Mesenteric fat pad (tissue), 1 donor: ENCODE measurements around the gene OLAH. TPM values are rescaled to one million over a fixed set of nuclear protein-coding genes. Genes with fewer than 3 reads are reported as not detected.
"Not testable (repeated sequence)": the region's sequence is repeated elsewhere in the genome, so short reads cannot be mapped to it uniquely, and the experiment has no call there.

Experiments
- DNase-seq: peaks from one replicate; pipeline ENCODE4 v3.0.0-alpha.2; 2020; ENCODE audit warnings: low spot score
- long read RNA-seq: library from polyadenylated mRNA; unstranded; transcript quantifications from one replicate; pipeline ENCODE4 v2.0.0, GENCODE V29; 2020
- total RNA-seq: library from RNA; stranded (reverse); fragmentation: NEBNext Ultra II Directional; extraction: Animal tissue kit (Norgen Biotek cat#: 25700); gene quantifications from one replicate; pipeline ENCODE4 v1.2.1, GENCODE V29; 2021
- donor health status: DM: yes; HTN: yes; CAD: no.

Gene OLAH
- 2.0 TPM for total RNA-seq
- long read RNA-seq, partial matches to known transcripts: 1 of 7 reads
- long read RNA-seq, other reads (novel, unspliced or antisense): 4 of 7 reads

DNA sequence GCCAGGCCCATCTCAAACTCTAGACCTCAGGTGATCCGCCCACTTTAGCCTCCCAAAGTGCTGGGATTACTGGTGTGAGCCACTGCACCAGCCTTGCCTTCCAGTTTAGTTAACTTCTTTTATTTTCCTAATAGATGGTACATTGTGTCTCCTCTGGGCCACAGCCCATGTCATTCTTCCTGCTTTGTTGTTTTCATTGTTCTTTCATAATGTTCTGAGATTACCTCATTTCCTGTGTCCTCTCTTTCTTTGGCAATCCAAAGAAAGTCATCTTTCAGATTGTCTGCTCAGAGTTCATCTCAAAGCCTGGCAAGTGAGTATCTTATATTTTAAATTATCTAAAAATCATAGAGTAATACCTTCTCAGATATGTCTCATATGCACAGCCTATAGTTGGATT, at the start of gene OLAH:
Gene OLAH, plus strand, starts transcription at position 270 of the 400 bp plus-strand sequence. CDS start 3,346 bp downstream, outside the sequence.
- DNase-seq: no peak

DNA sequence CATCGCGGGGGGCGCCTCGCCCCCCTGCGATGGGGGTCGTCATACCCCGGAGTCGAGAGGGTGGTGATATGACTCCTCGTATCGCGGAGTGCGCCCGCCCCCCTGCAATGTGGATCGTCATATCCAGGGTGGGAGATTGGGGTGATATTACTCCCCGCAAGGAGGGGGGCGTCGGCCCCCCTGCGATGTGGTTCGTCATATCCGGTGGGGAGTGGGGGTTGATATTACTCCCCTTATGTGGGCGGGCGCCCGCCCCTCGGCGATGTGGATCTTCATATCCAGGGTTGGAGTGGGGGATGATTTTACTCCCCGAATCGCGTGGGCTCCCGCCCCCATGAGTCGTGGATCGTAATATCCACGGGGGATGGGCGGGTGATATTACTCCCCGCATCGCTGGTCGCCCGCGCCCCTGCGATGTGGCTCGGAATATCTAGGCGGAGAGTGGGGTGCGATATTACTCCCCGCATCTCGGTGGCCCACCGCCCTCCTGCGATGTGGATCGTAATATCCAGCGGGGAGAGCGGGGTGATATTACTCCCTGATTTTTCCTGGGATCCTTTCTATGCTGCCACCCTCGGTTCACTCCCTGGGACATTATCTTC, 47.7 kb upstream of the OLAH start:
- DNase-seq: no peak

DNA sequence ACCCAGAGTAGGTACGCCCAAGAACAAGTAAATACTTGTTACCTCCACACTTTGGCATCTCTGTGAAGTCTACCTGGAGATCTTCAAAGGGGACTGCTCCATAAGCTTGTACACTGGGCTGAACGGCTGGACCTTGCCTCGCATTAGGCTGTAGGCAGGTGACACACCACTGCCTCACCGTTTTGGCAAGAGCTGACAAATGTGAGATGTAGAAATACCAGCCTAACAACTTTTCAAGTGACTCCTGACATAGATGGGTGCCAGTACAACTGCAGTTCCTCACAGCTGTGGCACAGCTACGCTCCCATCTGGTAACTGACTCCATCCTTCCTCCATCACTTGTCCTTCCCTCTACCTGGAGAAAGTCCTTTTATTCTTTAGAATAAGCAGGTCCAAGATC, 30.2 kb upstream of the OLAH start:
- DNase-seq: not testable (repeated sequence)

DNA sequence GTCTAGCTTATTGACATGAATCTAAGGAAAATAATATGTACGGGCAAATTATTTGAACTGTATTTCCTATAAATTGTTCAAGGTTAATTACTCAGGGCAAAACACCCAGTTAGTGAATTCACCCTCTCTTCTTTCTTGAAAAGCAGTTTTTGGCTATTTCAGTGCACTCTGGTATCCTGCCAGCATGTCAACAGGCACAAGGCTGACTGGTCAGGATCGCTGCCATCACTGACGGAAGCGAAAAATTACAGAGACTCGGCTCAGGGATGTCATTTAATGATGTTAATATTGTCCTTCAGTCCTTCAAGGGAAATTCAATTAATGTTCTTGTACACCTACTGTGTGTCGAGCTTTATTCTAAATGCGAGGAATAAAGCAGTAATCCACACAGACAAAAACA, 28.3 kb upstream of the OLAH start:
- DNase-seq: no peak

DNA sequence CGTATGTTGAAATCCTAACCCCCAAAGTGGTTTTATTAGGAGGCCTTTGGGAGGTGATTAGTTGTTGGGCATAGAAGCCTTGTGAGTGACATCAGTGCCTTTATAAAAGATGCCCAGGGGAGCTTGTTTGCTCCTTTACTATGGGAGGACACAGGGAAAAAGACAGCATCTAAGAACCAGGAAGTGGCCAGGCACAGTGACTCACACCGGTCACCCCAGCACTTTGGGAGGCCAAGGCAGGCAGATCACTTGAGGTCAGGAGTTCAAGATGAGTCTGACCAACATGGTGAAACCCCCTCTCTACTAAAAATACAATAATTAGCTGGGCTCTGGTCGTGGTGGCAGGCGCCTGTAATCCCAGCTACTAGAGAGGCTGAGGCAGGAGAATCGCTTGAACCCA, 22.8 kb upstream of the OLAH start:
- not testable (repeated sequence) for DNase-seq

DNA sequence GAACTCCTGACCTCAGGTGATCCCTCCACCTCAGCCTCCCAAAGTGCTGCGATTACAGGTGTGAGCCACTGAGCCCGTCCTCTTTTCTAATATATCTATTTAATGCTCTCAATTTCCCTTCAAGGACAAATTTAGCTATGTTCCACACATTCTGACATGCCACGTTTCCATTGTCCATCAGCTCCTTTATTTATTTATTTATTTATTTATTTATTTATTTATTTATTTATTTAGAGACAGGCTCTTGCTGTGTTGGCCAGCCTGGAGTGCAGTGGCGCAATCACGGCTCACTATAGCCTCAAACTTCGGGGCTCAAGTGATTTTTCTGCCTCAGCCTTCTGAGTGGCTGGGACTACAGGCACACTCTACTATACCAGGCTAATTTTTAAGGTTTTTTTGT, 20.7 kb upstream of the OLAH start:
- DNase-seq: peak; percentile 22

DNA sequence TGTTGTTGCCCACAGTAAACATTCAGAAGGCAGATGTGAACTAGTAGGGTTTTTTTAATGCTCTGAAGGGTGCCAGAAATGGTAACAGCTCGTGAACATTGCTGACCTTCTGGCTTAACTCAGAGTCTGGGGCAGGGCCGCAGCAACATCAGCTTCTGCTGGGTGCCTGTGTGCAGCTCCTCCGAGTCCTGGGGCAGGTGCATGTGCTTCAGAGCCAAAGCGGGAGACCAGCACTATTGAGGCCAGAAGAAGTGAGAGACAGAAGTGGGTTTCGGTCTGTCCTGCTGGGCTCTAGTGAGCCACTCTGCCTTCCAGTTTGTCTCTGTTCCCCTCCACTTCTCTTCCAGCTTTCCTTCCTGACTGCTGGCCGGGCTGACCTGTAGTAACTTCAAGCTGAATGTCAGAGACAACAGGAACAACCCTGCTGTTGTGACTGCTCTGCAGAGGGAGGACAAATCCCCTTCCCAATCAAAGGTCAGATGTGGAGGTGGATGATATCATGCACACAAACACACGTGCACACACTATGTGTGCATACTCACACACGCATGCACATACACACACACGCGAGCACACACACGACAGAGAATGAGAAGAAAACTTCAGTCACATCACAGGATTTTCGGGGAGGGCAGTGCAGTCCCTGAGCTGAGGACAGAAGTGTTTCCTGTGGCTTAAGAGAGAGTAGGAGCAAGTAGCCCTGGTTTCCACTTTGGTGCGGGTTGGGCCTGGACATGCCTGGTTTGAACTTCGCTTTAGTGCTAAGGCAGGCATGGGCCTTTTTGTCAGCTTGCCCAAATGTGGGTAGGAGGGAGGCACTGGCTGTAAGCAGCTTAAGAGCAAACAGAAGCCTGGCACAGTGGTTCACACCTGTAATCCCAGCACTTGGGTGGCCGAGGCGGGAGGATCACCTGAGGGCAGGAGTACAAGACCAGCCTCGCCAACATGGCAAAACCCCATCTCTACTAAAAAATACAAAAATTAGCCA, 19.4 kb upstream of the OLAH start:
- DNase-seq: peak; percentile 41

DNA sequence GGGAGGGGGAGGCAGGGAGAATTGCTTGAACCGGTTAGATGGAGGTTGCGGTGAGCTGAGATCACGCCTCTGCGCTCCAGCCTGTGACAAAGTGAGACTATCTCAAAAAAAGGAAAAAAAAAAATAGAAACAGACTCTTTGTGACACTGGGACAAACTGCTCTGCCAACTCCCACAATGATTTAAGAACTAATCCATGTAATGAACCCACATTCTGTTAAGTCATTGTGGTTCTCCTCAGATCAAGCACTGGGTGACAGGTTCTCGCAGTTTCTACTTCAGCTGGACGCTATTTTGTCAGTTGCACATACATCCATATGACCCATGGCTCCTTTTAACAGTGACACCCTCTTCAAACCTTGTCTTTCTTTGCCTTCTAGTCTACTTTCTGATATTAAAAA, 18.7 kb upstream of the OLAH start:
- DNase-seq: not testable (repeated sequence)

DNA sequence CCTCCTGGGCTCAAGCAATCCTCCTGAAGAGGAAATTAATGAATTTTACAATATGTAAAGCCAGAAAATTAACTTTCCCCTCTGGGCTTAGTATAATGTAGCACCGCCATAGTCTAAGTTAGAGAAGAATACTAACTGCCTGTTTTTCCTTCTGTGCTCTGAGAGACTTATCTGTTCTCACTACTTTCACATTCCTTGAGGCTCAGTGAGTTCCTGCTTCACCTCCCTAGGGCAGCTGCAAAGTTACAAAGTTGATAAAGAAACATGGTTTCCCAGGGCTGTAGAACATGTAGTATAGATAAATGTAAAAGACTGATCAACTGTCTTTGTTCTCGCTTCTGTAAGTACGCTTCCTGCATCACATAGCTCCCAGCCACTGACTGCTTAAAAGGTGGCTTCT, 16.0 kb upstream of the OLAH start:
- DNase-seq: peak; percentile 18

DNA sequence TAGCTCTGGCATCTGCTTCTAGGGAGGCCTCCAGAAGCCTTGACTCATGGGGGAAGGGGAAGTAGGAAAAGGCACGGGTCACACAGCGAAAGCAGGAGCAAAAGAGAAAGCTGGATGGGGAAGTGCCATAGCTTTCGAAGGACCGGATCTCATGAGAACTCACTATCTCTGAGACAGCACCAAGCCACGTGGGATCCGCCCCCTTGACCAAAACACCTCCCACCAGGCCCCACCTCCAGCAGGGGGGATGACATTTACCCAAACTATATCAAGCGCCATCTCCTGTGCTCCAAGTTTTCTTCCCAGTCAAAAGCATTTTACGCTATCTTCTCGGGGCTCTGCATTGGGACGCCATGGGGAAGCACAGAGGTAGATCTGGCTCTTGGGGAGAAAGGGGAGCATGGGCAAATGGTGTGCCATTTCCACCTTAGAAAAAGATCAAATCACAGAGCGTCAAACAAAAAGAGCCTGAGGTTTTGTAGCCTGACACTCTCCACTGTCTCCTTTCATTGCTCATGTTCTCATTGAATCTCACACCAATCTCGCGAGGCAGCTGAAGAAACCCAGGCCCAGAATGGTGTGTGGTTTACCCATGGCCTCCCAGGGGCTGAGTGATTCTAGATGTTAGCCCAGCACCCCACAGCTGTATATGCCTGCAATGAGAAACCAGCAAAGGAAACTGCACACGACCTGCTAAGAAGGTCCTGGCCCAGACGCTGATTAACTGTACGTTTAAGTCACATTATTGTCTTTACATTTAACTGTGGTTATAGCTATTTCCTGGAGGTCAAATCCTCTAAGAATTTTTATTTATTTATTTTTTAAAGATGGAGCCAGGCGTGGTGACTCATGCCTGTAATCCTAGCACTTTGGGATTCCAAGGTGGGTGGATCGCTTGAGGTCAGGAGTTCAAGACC, 8.1 kb upstream of the OLAH start:
- DNase-seq: peak; percentile 49

DNA sequence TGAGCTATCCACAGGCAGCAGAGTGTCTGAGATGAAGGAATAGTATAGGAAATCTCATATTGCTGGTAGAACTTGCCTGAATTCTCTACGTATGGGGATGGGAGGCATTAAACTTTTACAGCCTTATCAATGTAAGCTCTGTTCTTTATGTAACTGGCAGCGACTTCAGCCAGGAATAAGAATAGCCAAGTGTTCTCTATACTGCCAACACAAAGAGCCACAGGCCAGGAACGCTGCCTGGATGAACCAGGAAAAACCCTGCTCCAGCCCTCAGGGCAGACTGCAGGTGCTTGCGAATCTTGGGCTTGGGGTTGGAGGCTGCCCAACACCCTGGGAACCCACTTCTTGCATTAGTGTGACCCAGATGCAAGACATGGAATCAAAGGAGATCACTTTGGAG, 6.1 kb upstream of the OLAH start:
- DNase-seq: peak; percentile 41

DNA sequence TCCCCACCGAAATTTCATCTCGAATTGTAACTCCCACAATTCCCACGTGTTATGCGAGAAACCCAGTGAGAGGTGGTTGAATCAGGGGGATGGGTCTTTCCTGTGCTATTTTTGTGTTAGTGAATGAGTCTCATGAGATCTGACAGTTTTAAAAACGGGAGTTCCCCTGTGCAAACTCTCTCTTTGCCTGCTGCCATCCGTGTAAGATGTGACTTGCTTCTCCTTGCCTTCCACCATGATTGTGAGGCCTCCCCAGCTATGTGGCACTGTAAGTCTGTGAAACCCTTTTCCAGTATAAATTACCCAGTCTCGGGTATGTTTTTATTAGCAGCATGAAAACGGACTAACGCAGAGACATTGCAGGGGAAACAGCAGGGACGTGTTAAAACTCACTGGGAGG, 5.3 kb upstream of the OLAH start:
- DNase-seq: no peak

DNA sequence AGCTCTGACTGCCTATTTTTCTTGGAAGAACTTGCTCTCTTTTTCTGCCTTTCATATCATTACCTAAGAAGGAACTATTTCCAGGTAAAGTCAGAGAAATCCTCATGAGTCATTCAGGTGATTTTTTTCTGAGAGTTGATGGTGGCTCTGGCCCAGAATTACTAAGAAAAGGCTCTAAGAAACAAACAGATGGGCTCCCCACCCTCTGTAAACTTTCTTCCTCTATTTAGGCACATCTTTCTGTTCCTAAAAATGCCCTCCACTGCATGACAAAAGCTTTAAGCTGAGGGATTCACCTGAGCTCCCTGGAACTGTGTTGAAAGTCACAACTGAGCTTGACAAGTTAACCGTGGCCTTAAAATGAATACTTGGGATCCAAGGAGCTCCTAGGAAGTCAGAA, 1.6 kb downstream of the OLAH start:
- no peak for DNase-seq

DNA sequence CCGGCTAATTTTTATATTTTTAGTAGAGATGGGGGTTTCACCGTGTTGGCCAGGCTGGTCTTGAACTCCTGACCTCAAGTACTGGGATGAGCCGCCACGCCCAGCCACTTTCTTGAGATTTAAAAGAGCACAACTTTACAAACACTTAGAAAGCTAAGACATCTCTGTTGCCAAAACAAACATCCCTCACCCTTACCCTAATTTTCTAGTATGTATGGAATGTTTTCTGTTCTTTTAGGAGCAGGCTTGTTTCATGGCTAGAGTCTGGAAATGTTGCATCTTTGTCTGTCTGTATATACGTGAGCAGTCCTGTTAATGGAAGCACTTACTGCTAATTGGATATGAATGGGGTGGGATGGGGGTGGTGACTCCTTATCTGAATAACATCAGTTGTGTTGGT, 2.9 kb downstream of the OLAH start:
- no peak for DNase-seq

DNA sequence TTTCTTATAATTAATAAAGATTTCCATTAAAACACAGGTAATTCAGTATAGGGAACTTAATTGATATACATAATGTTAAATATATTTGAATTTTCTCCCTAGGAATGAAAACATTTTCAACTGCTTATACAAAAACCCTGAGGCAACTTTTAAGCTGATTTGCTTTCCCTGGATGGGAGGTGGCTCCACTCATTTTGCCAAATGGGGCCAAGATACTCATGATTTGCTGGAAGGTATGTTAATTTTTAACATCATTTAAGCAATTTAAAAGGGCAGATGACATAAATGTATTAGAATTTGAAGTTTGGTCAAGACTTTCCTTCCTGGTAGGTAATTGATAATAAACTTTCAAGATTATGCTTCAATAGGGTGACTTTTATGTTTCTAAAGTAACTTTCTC, 5.8 kb downstream of the OLAH start:
- no peak for DNase-seq

DNA sequence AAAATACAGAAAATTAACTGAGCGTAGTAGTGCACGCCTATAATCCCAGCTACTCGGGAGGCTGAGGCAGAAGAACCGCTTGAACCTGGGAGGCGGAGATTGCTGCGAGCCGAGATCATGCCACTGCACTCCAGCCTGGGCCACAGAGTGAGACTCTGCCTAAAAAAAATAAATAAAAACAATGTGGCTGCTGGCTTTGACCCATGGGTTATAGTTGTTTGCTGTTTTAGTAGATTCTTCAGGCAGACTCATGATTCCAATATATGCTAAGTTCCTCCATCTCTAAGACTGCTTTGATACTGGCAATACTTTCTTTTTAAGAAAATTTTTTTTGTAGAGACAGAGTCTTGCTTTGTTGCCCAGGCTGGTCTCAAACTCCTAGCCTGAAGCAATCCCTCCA, 8.4 kb downstream of the OLAH start:
- no peak for DNase-seq

DNA sequence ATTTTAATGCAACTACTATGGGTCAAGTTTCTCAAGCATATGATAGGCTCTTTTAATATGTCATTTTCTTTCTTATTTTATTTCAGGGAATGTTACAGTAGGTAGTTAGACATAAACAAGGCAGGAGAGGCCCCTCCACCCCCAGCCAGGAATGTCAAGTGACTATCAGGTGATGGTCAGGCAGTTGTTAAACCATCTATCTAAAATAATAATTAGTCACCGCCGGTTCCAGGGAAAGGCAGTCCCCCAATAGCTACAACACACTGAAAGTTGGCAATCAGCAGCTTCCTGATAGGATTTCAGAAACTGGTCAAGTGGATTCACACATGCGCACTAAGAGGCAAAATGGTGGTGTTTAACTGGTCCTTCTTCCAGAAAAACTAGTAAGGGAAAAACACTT, 9.3 kb downstream of the OLAH start:
- DNase-seq: no peak

DNA sequence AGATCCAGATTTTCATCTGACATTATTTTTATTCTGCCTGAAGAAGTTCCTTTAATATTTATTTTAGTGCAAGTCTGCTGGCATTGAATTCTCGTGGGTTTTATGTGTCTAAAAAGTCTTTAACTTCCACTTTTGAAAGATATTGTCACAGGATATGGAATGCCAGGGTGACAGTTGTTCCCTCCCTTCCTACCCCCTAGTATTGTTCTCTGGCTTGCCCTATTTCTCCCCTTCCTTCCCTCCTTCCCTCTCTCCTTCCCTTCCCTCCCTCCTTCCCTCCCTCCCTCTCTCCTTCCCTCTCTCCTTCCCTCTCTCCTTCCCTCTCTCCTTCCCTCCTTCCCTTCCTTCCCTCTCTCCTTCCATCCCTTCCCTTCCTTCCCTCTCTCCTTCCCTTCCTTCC, 14.9 kb downstream of the OLAH start:
- DNase-seq: no peak

DNA sequence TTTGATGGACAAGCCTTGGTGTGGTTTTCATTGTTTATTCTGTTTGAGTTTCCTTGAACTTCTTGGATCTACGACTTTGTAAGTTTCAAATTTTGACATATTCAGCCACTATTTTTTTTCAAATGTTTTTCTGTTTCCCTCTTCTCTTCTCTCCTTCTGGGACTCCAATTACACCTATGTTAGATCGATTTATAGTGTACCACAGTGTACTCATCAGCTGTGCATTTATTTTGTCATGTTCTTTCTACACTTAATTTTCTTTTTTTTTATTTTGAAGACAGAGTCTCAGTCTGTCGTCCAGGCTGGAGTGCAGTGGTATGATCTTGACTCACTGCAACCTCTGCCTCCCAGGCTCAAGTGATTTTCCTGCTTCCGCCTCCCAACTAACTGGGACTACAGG, 16.2 kb downstream of the OLAH start:
- DNase-seq: no peak

DNA sequence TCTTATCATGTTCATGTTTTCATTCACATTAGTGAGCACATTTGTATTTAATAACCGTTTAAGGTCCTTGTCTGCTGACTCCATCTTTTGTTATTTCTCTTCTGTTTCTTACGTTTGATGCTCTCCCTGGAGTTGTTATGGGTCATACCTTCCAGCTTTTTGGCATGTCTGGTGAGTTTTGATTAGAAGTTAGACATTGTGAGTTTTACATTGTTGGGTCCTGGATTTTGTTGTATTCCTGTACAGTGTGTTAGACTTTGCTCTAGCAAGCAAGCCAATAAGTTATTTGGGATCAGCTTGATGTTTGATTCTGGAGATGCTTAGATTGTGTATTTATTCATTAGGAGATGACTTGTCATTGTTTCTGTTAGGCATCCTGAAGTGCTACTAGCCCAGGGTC, 16.9 kb downstream of the OLAH start:
- DNase-seq: no peak

DNA sequence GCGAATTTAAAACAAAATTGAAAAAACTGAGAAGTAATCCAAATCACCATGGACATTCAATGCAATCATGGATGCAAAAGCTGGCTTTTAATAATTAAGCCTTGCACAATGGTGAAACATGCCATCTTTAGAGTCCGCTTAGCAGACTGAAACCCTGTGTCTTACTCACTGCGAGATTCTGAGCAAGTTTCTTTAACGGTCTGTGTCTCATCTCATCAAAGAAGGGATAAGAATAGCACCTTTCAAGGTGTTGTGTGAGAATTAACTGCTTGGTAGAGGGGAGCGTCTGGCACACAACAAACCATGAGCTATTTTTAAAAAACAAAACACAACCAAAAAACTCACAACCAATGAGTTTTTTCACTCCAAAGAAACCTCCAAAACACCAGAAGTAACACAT, 23.4 kb downstream of the OLAH start:
- DNase-seq: no peak

DNA sequence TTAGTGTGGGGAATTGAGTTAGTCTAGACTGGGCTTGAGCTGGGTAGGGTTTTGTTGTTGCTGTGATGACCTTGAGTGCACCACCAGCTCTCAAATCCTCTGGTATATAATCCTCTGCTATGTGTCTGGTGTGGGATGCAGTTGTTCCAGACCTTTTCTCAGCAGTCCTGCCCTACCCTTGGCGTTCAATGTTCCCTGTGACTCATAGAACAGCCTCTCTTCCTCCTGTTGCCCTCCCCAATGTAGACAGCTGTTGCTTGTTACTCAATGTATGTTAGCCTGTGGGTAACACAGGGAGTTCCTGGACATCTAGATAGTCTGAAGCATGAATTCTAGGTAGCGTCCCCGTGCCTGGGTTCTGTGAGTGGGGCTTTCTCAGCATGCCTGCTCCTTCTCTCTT, 25.1 kb downstream of the OLAH start:
- no peak for DNase-seq
